Neuronal stem cell (in vitro differentiated cells): Measurements from ENCODE around the gene MKS1.
A peak's percentile ranks its signal among the peaks of the same experiment; 100 is the strongest.

Source experiments
- DNase-seq: peaks from one replicate; pipeline ENCODE4 v3.0.0-alpha.2; 2013; ENCODE audit warnings: low spot score
- H2AFZ ChIP-seq: one replicate; pipeline ENCODE4 v1.6.1; 2013; ENCODE audit warnings: mild to moderate bottlenecking, low read length, inconsistent platforms
- H2AK5ac ChIP-seq: 2 replicates; pipeline ENCODE4 v1.6.1; 2013; ENCODE audit warnings: low read depth, mild to moderate bottlenecking, inconsistent platforms, low read length, moderate library complexity, mixed read lengths
- H2BK120ac ChIP-seq: 2 replicates; pipeline ENCODE4 v1.6.1; 2013; ENCODE audit warnings: low read depth, mild to moderate bottlenecking, inconsistent platforms, low read length, moderate library complexity, mixed read lengths
- H2BK12ac ChIP-seq: one replicate; pipeline ENCODE4 v1.6.1; 2013; ENCODE audit warnings: low read length, inconsistent platforms
- H2BK15ac ChIP-seq: 2 replicates; pipeline ENCODE4 v1.6.1; 2013; ENCODE audit warnings: mild to moderate bottlenecking, low read length, inconsistent platforms, mixed read lengths
- H2BK5ac ChIP-seq: one replicate; pipeline ENCODE4 v1.6.1; 2013; ENCODE audit warnings: inconsistent platforms, mild to moderate bottlenecking, low read length, moderate library complexity
- H3K14ac ChIP-seq: one replicate; pipeline ENCODE4 v1.6.1; 2013; ENCODE audit warnings: low read length, inconsistent platforms
- H3K18ac ChIP-seq: 2 replicates; pipeline ENCODE4 v1.6.1; 2013; ENCODE audit warnings: low read length, inconsistent platforms
- H3K23ac ChIP-seq: 2 replicates; pipeline ENCODE4 v1.6.1; 2013; ENCODE audit warnings: low read depth, mild to moderate bottlenecking, mixed read lengths, low read length, inconsistent platforms; ENCODE audit not compliant: poor library complexity
- H3K27ac ChIP-seq: replicated peaks from 3 replicates; pipeline ENCODE4 v1.5.1; 2013; ENCODE audit warnings: low read length, inconsistent platforms
- H3K27me3 ChIP-seq, 3 experiments: 2 replicates each; pipeline ENCODE4 v1.6.1; 2013; ENCODE audit warnings: low read length in 3 of 3, mild to moderate bottlenecking in 2 of 3, inconsistent platforms in 1 of 3, low read depth in 1 of 3, mixed read lengths in 1 of 3, moderate library complexity in 1 of 3; ENCODE audit not compliant: control insufficient read depth in 3 of 3, insufficient read depth in 3 of 3
- H3K36me3 ChIP-seq, 2 donors: replicated peaks in 1 of 2; 2 replicates each; pipeline ENCODE4 v1.6.1; 2013; ENCODE audit warnings: low read length in 2 of 2; ENCODE audit not compliant: control insufficient read depth in 2 of 2, insufficient read depth in 2 of 2
- H3K4ac ChIP-seq: 2 replicates; pipeline ENCODE4 v1.6.1; 2013; ENCODE audit warnings: inconsistent platforms, mild to moderate bottlenecking, low read length, moderate library complexity
- H3K4me1 ChIP-seq, 2 donors: 1 replicate in 1 of 2; 2 replicates in 1 of 2; pipeline ENCODE4 v1.6.1; 2013; ENCODE audit warnings: low read length in 2 of 2, low read depth in 1 of 2; ENCODE audit not compliant: control insufficient read depth in 2 of 2, insufficient read depth in 1 of 2
- H3K4me2 ChIP-seq: one replicate; pipeline ENCODE4 v1.6.1; 2013; ENCODE audit warnings: mild to moderate bottlenecking, low read length, inconsistent platforms; ENCODE audit not compliant: insufficient read depth, poor library complexity, severe bottlenecking
- H3K4me3 ChIP-seq, 2 donors: 2 replicates each; pipeline ENCODE4 v1.5.1; 2013; ENCODE audit warnings: low read length in 2 of 2, mild to moderate bottlenecking in 2 of 2, inconsistent platforms in 1 of 2, moderate library complexity in 1 of 2
- H3K79me1 ChIP-seq: one replicate; pipeline ENCODE4 v1.6.1; 2013; ENCODE audit warnings: low read depth, mild to moderate bottlenecking, inconsistent platforms, low read length, moderate library complexity
- H3K9ac ChIP-seq: one replicate; pipeline ENCODE4 v1.6.1; 2013; ENCODE audit warnings: mild to moderate bottlenecking, low read depth, low read length, inconsistent platforms; ENCODE audit not compliant: poor library complexity
- H3K9me3 ChIP-seq, 2 donors: replicated peaks in 1 of 2; 2 replicates each; pipeline versions ENCODE3 to v1.6.1; 2013; ENCODE audit warnings: low read length in 2 of 2, mild to moderate bottlenecking in 2 of 2, inconsistent platforms in 1 of 2, low read depth in 1 of 2, mixed read lengths in 1 of 2, moderate library complexity in 1 of 2; ENCODE audit not compliant: control insufficient read depth in 2 of 2, insufficient read depth in 1 of 2
- H4K8ac ChIP-seq: one replicate; pipeline ENCODE4 v1.6.1; 2013; ENCODE audit warnings: low read depth, mild to moderate bottlenecking, inconsistent platforms, low read length, moderate library complexity
- H4K91ac ChIP-seq: one replicate; pipeline ENCODE4 v1.6.1; 2013; ENCODE audit warnings: low read length, low read depth, mild to moderate bottlenecking, inconsistent platforms; ENCODE audit not compliant: poor library complexity
- WGBS, 2 donors: extraction: QIAGEN DNeasy Blood & Tissue Kit; methylation state at CpG; one replicate each; pipeline ENCODE4 v1.1.7; 2013; ENCODE audit warnings: missing lambda C conversion rate in 2 of 2, mixed read lengths in 1 of 2; ENCODE audit not compliant: insufficient read length in 2 of 2, insufficient replicate concordance in 1 of 2; ENCODE audit errors: extremely low coverage in 2 of 2; 5-methylcytosine and 5-hydroxymethylcytosine counted together

The MKS1 gene

GRCh38 chr17:58244963-58245362 is 25.9 kb upstream of the MKS1 start:
- Histone ChIP-seq H3K9ac (no peak overlapping the region), H3K4me1 (peaks cover 1% of the 10 kb centered on the region in 2 donors), H4K91ac (no peak overlapping the region), H2AK5ac (no peak overlapping the region), H2BK15ac (no peak overlapping the region), H3K9me3 (peaks cover under 1 to 1% of the 10 kb centered on the region in 2 donors), H3K4ac (no peak overlapping the region), H3K27me3 (peaks cover 5 to 94% (median 30%) of the 10 kb centered on the region in 3 experiments), H2BK5ac (no peak overlapping the region), H3K18ac (no peak overlapping the region), H3K23ac (no peak overlapping the region), H4K8ac (no peak overlapping the region), H3K27ac (no peak overlapping the region), H3K14ac (no peak overlapping the region), H2AFZ (no peak overlapping the region), H3K4me2 (no peak overlapping the region), H2BK120ac (no peak overlapping the region), H3K36me3 (no peaks in the 10 kb centered on the region), H3K79me1 (no peaks in the 10 kb centered on the region), H2BK12ac (no peak overlapping the region), H3K4me3 (no peak overlapping the region)
- WGBS, 2 donors = no CpG with 5 or more reads among the region's 6 CpGs
- DNase-seq = no peak

- Histone ChIP-seq H3K4me3 (no peak overlapping the region), H3K18ac (no peak overlapping the region), H4K91ac (no peak overlapping the region), H3K4ac (no peak overlapping the region), H3K27me3 (peaks cover 0 to 94% (median 5%) of the 10 kb centered on the region in 3 experiments), H2BK5ac (no peak overlapping the region), H2AFZ (no peak overlapping the region), H3K9me3 (no peaks in the 10 kb centered on the region), H2BK12ac (no peak overlapping the region), H4K8ac (no peak overlapping the region), H3K14ac (no peak overlapping the region), H3K23ac (no peak overlapping the region), H3K79me1 (no peaks in the 10 kb centered on the region), H2BK15ac (no peak overlapping the region), H3K27ac (no peak overlapping the region), H3K4me1 (no peaks in the 10 kb centered on the region), H3K36me3 (no peaks in the 10 kb centered on the region), H3K4me2 (no peak overlapping the region), H2AK5ac (no peak overlapping the region), H2BK120ac (no peak overlapping the region), H3K9ac (no peak overlapping the region)
- DNase-seq = no peak
- no CpG with 5 or more reads among the region's 4 CpGs for WGBS, 2 donors
These were observed 23.2 kb upstream of the MKS1 start for GRCh38 chr17:58242171-58242784.

GRCh38 chr17:58239987-58240386 is 20.9 kb upstream of the MKS1 start:
- peaks cover 0 to 89% (median 0%) of the 10 kb centered on the region in 3 experiments for H3K27me3 ChIP-seq

GRCh38 chr17:58238147-58238634 is 19.1 kb upstream of the MKS1 start, which contains the start of gene LPO:
TSS of gene LPO (plus strand) at chr17:58238584. CDS start at chr17:58242980, 4,396 bp downstream.
- Histone ChIP-seq H3K36me3 (no peaks in the 10 kb centered on the region), H2BK12ac (no peak within 1 kb of the TSS), H3K14ac (no peak within 1 kb of the TSS), H3K4me1 (no peaks in the 10 kb centered on the region), H3K9ac (peak within 1 kb of the TSS; percentile 33), H2BK120ac (no peak within 1 kb of the TSS), H2AK5ac (no peak within 1 kb of the TSS), H3K18ac (no peak within 1 kb of the TSS), H3K4me3 (no peak within 1 kb of the TSS), H3K9me3 (no peaks in the 10 kb centered on the region), H3K27ac (no peak within 1 kb of the TSS), H2BK5ac (no peak within 1 kb of the TSS), H4K8ac (no peak within 1 kb of the TSS), H3K27me3 (peaks cover 0 to 77% (median 0%) of the 10 kb centered on the region in 3 experiments), H3K4ac (no peak within 1 kb of the TSS), H3K4me2 (no peak within 1 kb of the TSS), H2BK15ac (no peak within 1 kb of the TSS), H3K23ac (no peak within 1 kb of the TSS), H3K79me1 (no peaks in the 10 kb centered on the region), H2AFZ (no peak within 1 kb of the TSS), H4K91ac (peak within 1 kb of the TSS; percentile 15)
- WGBS, 2 donors = no CpG with 5 or more reads among the region's 5 CpGs
- DNase-seq = no peak

More at GRCh38 chr17:58239987-58240386, 20.9 kb upstream of the MKS1 start:
- WGBS, 2 donors = no CpG with 5 or more reads among the region's 1 CpG
- no peak overlapping the region for H3K14ac ChIP-seq
- no peak for DNase-seq
- H3K23ac ChIP-seq = no peak overlapping the region
- no peak overlapping the region for H3K4me2 ChIP-seq
- no peak overlapping the region for H2BK12ac ChIP-seq
- no peak overlapping the region for H4K8ac ChIP-seq
- H2AFZ ChIP-seq = no peak overlapping the region
- no peak overlapping the region for H4K91ac ChIP-seq
- H3K4ac ChIP-seq = no peak overlapping the region
- no peaks in the 10 kb centered on the region for H3K9me3 ChIP-seq
- no peak overlapping the region for H3K9ac ChIP-seq
- H3K36me3 ChIP-seq = no peaks in the 10 kb centered on the region
- no peaks in the 10 kb centered on the region for H3K79me1 ChIP-seq
- H2BK15ac ChIP-seq = no peak overlapping the region
- H3K27ac ChIP-seq = no peak overlapping the region
- no peak overlapping the region for H3K18ac ChIP-seq
- no peak overlapping the region for H2BK120ac ChIP-seq
- H3K4me3 ChIP-seq = no peak overlapping the region
- H3K4me1 ChIP-seq = no peaks in the 10 kb centered on the region
- no peak overlapping the region for H2BK5ac ChIP-seq
- H2AK5ac ChIP-seq = no peak overlapping the region
